SU-DHL-6 (cell line): ENCODE data around the gene DOK1.
A peak's percentile ranks its signal among the peaks of the same experiment; 100 is the strongest.

ENCODE experiments used
- H2AFZ ChIP-seq: fragments of 200-600 bp; sonication (generic); 2 replicates; pipeline ENCODE4 v1.6.1; 2014; ENCODE audit warnings: low read depth, mild to moderate bottlenecking, moderate library complexity, mixed read lengths, antibody characterized with exemption, low read length; ENCODE audit not compliant: severe bottlenecking
- H3F3A ChIP-seq: fragments of 200-600 bp; shearing (Covaris generic); 2 replicates; pipeline ENCODE4 v1.6.0; 2016; ENCODE audit warnings: antibody characterized with exemption, mild to moderate bottlenecking; ENCODE audit not compliant: insufficient read depth
- H3K27ac ChIP-seq: fragments of 200-600 bp; sonication (generic); 2 replicates; pipeline ENCODE4 v1.5.1; 2016; ENCODE audit warnings: low read depth, mild to moderate bottlenecking, low read length, moderate library complexity, mixed read lengths
- H3K27me3 ChIP-seq: fragments of 200-600 bp; sonication (generic), shearing (Covaris generic); 2 replicates; pipeline ENCODE4 v1.6.0; 2014; ENCODE audit warnings: mild to moderate bottlenecking, low read length
- H3K36me3 ChIP-seq: fragments of 200-600 bp; sonication (generic); 2 replicates; pipeline ENCODE4 v1.6.1; 2014; ENCODE audit warnings: mild to moderate bottlenecking, low read length, mixed read lengths
- H3K4me2 ChIP-seq: fragments of 300-600, 200-600 bp; shearing (Covaris generic), sonication (generic); 2 replicates; pipeline ENCODE4 v1.6.0; 2014; ENCODE audit warnings: low read length, low read depth, mild to moderate bottlenecking; ENCODE audit not compliant: poor library complexity, severe bottlenecking
- H3K4me3 ChIP-seq: fragments of 200-600 bp; sonication (generic); 2 replicates; pipeline ENCODE4 v1.5.1; 2014; ENCODE audit warnings: antibody characterized with exemption, low read length, mild to moderate bottlenecking, mixed read lengths; ENCODE audit not compliant: insufficient read depth, poor library complexity, severe bottlenecking
- H3K79me2 ChIP-seq: fragments of 200-600 bp; sonication (generic); 2 replicates; pipeline ENCODE4 v1.6.1; 2014; ENCODE audit warnings: mild to moderate bottlenecking, low read length, moderate library complexity; ENCODE audit not compliant: insufficient read depth
- H3K9ac ChIP-seq: fragments of 200-600 bp; sonication (generic); 2 replicates; pipeline ENCODE4 v1.7.0; 2014; ENCODE audit warnings: mild to moderate bottlenecking, low read length
- H3K9me2 ChIP-seq: fragments of 200-600 bp; sonication (generic); replicated peaks from 2 replicates; pipeline ENCODE4 v1.6.1; 2014; ENCODE audit warnings: low read length; ENCODE audit not compliant: insufficient read depth
- H3K9me3 ChIP-seq: fragments of 200-600 bp; sonication (generic); 2 replicates; pipeline ENCODE4 v1.6.1; 2014; ENCODE audit warnings: low read length, mixed read lengths; ENCODE audit not compliant: insufficient read depth
- H4K20me1 ChIP-seq: fragments of 200-600 bp; sonication (generic); 2 replicates; pipeline ENCODE4 v1.6.1; 2014; ENCODE audit warnings: low read depth, mild to moderate bottlenecking, antibody characterized with exemption, low read length, moderate library complexity, mixed read lengths
- EZH2phosphoT487 ChIP-seq: fragments of 200-600 bp; sonication (generic), shearing (Covaris generic); conservative IDR thresholded peaks from 2 replicates; pipeline ENCODE4 v1.6.1; 2018; ENCODE audit warnings: mild to moderate bottlenecking, antibody characterized with exemption, low read length, moderate library complexity, mixed read lengths
- TF ChIP-seq, protein P1 (sequence below): fragments of 200-600 bp; sonication (generic); IDR thresholded peaks from one replicate; pipeline ENCODE4 v1.5.1; 2017; ENCODE audit warnings: antibody characterized with exemption, mild to moderate bottlenecking, low read length, moderate library complexity; ENCODE audit not compliant: insufficient read depth, poor library complexity, severe bottlenecking

DOK1 gene

DNA sequence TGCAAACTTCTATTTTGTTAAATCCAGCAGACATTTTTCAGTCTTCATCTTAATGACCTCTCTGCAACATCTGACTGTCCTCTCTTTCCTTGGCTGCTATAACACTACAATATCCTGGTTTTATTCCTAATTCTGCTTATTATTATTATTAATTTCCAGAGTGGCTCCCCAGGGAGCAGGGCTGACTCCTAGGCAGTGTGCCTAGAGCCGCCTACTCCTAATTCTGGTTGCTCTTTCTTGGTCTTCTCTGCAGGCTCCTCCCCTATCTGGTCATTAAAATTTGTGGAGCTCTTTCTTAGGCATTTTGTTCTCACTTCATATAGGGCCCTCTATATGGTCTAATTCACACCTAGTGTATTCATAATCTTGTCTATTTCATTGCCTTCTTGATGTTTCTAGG is 11.5 kb upstream of the DOK1 start:
- Histone ChIP-seq H3K9me3 (no peaks in the 10 kb centered on the region), H3K79me2 (no peaks in the 10 kb centered on the region), H3K27me3 (no peaks in the 10 kb centered on the region), H2AFZ (no peak overlapping the region), H3K27ac (no peak overlapping the region), H4K20me1 (no peaks in the 10 kb centered on the region), H3K4me2 (no peak overlapping the region), H3K36me3 (no peaks in the 10 kb centered on the region), H3K9me2 (no peaks in the 10 kb centered on the region), H3F3A (no peaks in the 10 kb centered on the region), H3K9ac (no peak overlapping the region), H3K4me3 (no peak overlapping the region)
- no peak for TF ChIP-seq EZH2phosphoT487
- TF ChIP-seq, protein P1, sequence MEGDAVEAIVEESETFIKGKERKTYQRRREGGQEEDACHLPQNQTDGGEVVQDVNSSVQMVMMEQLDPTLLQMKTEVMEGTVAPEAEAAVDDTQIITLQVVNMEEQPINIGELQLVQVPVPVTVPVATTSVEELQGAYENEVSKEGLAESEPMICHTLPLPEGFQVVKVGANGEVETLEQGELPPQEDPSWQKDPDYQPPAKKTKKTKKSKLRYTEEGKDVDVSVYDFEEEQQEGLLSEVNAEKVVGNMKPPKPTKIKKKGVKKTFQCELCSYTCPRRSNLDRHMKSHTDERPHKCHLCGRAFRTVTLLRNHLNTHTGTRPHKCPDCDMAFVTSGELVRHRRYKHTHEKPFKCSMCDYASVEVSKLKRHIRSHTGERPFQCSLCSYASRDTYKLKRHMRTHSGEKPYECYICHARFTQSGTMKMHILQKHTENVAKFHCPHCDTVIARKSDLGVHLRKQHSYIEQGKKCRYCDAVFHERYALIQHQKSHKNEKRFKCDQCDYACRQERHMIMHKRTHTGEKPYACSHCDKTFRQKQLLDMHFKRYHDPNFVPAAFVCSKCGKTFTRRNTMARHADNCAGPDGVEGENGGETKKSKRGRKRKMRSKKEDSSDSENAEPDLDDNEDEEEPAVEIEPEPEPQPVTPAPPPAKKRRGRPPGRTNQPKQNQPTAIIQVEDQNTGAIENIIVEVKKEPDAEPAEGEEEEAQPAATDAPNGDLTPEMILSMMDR = no peak

DNA sequence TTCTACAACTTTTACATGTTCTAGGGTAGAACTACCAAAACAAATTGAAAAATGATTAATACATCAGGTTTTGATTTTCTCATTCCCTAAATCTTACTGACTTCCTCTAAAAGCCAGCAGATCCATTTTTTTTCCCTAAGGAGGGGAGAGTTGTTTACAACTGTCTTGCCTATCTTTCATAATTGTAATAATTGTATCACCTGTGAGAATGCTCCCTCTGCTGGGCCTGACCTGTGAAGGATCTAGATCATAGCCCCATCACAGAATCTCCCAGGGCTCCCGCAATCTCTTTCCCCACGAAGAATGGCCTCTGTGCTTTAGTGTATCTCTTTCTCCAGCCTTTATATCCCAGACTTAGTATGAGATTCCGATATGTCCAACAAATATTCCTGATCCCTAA is 9.9 kb upstream of the DOK1 start:
- no peak overlapping the region for H3K9ac ChIP-seq
- H3K79me2 ChIP-seq = no peaks in the 10 kb centered on the region
- H3K27me3 ChIP-seq = no peaks in the 10 kb centered on the region
- no peak overlapping the region for H3K4me2 ChIP-seq
- H3F3A ChIP-seq = no peaks in the 10 kb centered on the region
- H3K4me3 ChIP-seq = no peak overlapping the region
- H3K27ac ChIP-seq = no peak overlapping the region
- no peaks in the 10 kb centered on the region for H4K20me1 ChIP-seq
- no peaks in the 10 kb centered on the region for H3K9me3 ChIP-seq
- no peak for TF ChIP-seq EZH2phosphoT487
- TF ChIP-seq, protein P1 = peak; percentile 32
- H2AFZ ChIP-seq = no peak overlapping the region
- H3K36me3 ChIP-seq = no peaks in the 10 kb centered on the region
- no peaks in the 10 kb centered on the region for H3K9me2 ChIP-seq

DNA sequence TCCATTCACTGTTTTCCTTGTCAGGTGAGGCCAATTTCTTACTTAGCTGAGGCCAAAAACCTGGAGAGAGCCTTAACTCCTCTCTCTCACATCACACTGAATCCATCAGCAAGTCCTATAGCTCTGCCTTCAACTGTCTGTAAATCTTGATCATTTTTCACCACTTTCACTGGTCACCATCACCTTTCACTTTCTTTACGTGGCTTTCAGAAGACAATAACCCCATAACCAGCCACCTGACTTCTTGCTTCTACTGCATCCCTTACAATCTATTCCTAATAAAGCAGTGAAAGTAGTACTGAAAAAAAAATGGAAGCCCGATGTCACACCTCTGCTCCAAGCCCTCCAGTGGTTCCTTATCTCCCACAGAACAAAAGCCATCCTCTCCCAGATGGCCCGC is 8.5 kb upstream of the DOK1 start:
- TF ChIP-seq, protein P1 = no peak
- no peak for TF ChIP-seq EZH2phosphoT487
- no peak overlapping the region for H3K4me2 ChIP-seq
- no peak overlapping the region for H2AFZ ChIP-seq
- no peaks in the 10 kb centered on the region for H3K79me2 ChIP-seq
- no peaks in the 10 kb centered on the region for H3K9me2 ChIP-seq
- no peaks in the 10 kb centered on the region for H4K20me1 ChIP-seq
- H3K27ac ChIP-seq = no peak overlapping the region
- no peaks in the 10 kb centered on the region for H3K9me3 ChIP-seq
- H3K27me3 ChIP-seq = no peaks in the 10 kb centered on the region
- no peak overlapping the region for H3K4me3 ChIP-seq
- H3F3A ChIP-seq = no peaks in the 10 kb centered on the region
- no peak overlapping the region for H3K9ac ChIP-seq
- H3K36me3 ChIP-seq = no peaks in the 10 kb centered on the region
